Pancreas (tissue), 10 donors: ENCODE results near the gene DIO2. TPM values are rescaled to one million over a fixed set of nuclear protein-coding genes. Genes with fewer than 3 reads are reported as not detected.

Experiments used
- ATAC-seq, 4 donors: fragments of 200-7000 bp; cut with Tn5 transposase; one replicate each; pipeline versions ENCODE4 v1.8.0 to v1.9.1; 2020; ENCODE audit warnings: mild to moderate bottlenecking in 4 of 4, moderate library complexity in 4 of 4
- DNase-seq, 6 donors: peaks; one replicate each; pipeline ENCODE4 v3.0.0-alpha.2; 2020
- FAIRE-seq: peaks from 2 replicates; lab custom pipeline; 2012; peaks lifted over from hg19 to GRCh38; lab: Jason Lieb, UNC
- H3K27ac ChIP-seq, 4 donors: fragments of 200-600 bp; sonication (generic); 1 replicate in 3 of 4; 2 replicates in 1 of 4; pipeline versions ENCODE4 v1.5.0 to v1.8.0; 2020
- H3K27me3 ChIP-seq, 4 donors: fragments of 200-600 bp; one replicate each; pipeline ENCODE4 v1.8.0; 2021
- H3K36me3 ChIP-seq, 3 donors: fragments of 200-600 bp; sonication (generic) in 1 of 3; one replicate each; pipeline versions ENCODE4 v1.5.0 to v1.8.0; 2020 to 2021
- H3K4me1 ChIP-seq, 3 donors: fragments of 200-600 bp; one replicate each; pipeline ENCODE4 v1.8.0; 2021
- H3K4me3 ChIP-seq, 4 donors: fragments of 200-600 bp; sonication (generic) in 2 of 4; one replicate each; pipeline versions ENCODE4 v1.5.0 to v1.8.0; 2020 to 2021
- H3K9me3 ChIP-seq, 4 donors: fragments of 200-600 bp; one replicate each; pipeline ENCODE4 v1.8.0; 2021
- WGBS, 2 donors: extraction: QIAGEN DNeasy Blood & Tissue Kit; methylation state at CpG; one replicate each; pipeline ENCODE4 v1.1.7; 2013; 5-methylcytosine and 5-hydroxymethylcytosine counted together
- intact Hi-C, 3 donors: fragments of 100-400 bp; cut with DNase I; formaldehyde crosslinking; loops; one replicate each; pipeline versions ENCODE4 v1.11.1 to v1.14.2; 2022
- polyA plus RNA-seq, 2 donors: library from polyadenylated mRNA; stranded (reverse); fragments of 200-250 nt; gene quantifications; one replicate each; pipeline ENCODE4 v1.2.3, GENCODE V29; 2013
- total RNA-seq, 6 donors: library from RNA; stranded (reverse); fragmentation: NEBNext Ultra II Directional in 4 of 6; extraction: Animal tissue kit (Norgen Biotek cat#: 25700) in 4 of 6; gene quantifications; one replicate each; pipeline versions ENCODE4 v1.2.1 to v1.2.4, GENCODE V29; 2021 to 2023
- TF ChIP-seq, protein P1 (sequence below), 4 donors: fragments of 200-600 bp; sonication (generic) in 3 of 4; IDR thresholded peaks; one replicate each; pipeline versions ENCODE4 v1.5.0 to v1.8.0; 2021; ENCODE audit warnings: antibody characterized with exemption in 4 of 4
- donor health status: healthy with polysubstance abuse.
- donor health status: DM: no; HTN: no; CAD: no; lungs with moderate emphysema.
- donor health status: DM: no; HTN: no; CAD: no.
- donor health status: control.
- donor health status: control.
- donor health status: Bipolar disorder and iron deficiency.
- donor health status: DM: yes; HTN: yes; CAD: no.
- donor health status: DM: no; HTN: no; CAD: no.
- donor health status: DM: no; HTN: no; CAD: no.
- donor health status: DM: yes; HTN: yes; CAD: no.

Gene DIO2
- 1 to 10 TPM in 3 of 6 donors, under 1 TPM in 3; 0.08 to 3.8 (median 0.77) TPM for total RNA-seq
- under 1 TPM; 0.31 to 0.53 TPM for polyA plus RNA-seq

GRCh38 chr14:80211153-80212022, at the start of gene DIO2:
Gene DIO2 (minus strand): TSS chr14:80211504. CDS start chr14:80211472, 32 bp downstream.
- Histone ChIP-seq H3K27me3 (no peaks in the 10 kb centered on the region), H3K36me3 (no peaks in the 10 kb centered on the region), H3K4me3 (peak within 1 kb of the TSS in 1 of 4 donors; percentile 31), H3K9me3 (no peaks in the 10 kb centered on the region), H3K4me1 (peaks cover 0 to 5% (median 0%) of the 10 kb centered on the region in 3 donors), H3K27ac (no peak within 1 kb of the TSS)
- 41 to 42% methylated on average over 17 of the region's 17 CpGs for WGBS, 2 donors
- peak in 3 of 6 donors; percentile 19 to 34 (median 31) for DNase-seq
- TF ChIP-seq, protein P1, sequence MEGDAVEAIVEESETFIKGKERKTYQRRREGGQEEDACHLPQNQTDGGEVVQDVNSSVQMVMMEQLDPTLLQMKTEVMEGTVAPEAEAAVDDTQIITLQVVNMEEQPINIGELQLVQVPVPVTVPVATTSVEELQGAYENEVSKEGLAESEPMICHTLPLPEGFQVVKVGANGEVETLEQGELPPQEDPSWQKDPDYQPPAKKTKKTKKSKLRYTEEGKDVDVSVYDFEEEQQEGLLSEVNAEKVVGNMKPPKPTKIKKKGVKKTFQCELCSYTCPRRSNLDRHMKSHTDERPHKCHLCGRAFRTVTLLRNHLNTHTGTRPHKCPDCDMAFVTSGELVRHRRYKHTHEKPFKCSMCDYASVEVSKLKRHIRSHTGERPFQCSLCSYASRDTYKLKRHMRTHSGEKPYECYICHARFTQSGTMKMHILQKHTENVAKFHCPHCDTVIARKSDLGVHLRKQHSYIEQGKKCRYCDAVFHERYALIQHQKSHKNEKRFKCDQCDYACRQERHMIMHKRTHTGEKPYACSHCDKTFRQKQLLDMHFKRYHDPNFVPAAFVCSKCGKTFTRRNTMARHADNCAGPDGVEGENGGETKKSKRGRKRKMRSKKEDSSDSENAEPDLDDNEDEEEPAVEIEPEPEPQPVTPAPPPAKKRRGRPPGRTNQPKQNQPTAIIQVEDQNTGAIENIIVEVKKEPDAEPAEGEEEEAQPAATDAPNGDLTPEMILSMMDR (IDR thresholded peaks at IDR 0.05), result no peak
- ATAC-seq, result peak; percentile 48 to 83 (median 72)
- intact Hi-C loops, result no loop called here
- FAIRE-seq, result no peak

DNA sequence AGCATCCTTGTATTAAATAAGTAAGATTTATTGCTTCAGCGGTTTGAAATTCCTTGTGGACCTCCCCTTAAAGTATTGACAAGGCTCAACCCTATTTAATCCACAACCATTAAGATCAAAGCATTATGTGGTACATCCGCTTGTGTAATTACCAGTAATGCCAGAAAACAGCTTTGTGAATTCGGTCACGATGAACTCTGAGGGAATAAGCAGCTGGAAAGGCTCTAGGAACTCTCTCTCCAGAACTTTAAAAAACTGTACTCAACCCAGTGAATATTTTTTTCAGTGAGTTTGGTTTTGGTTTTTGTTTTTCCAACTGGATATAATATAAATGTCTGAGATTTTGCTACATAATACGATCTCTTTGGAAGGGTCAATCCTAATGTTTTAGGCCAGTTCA, 49.3 kb upstream of the DIO2 start:
- WGBS, 2 donors, result 83 to 86% methylated on average over 5 of the region's 5 CpGs
- no peak overlapping the region for H3K4me3 ChIP-seq
- no peak overlapping the region for H3K27ac ChIP-seq
- TF ChIP-seq, protein P1 (IDR thresholded peaks at IDR 0.05), result no peak
- peaks cover 0 to 2% (median 0%) of the 10 kb centered on the region in 4 donors for H3K9me3 ChIP-seq
- intact Hi-C loops, result no loop called here
- no peaks in the 10 kb centered on the region for H3K4me1 ChIP-seq
- no peaks in the 10 kb centered on the region for H3K36me3 ChIP-seq
- ATAC-seq, result no peak
- no peaks in the 10 kb centered on the region for H3K27me3 ChIP-seq
- no peak for DNase-seq
- no peak for FAIRE-seq

- Histone ChIP-seq H3K27ac (no peak overlapping the region), H3K36me3 (no peaks in the 10 kb centered on the region), H3K27me3 (no peaks in the 10 kb centered on the region), H3K4me1 (no peaks in the 10 kb centered on the region), H3K9me3 (no peaks in the 10 kb centered on the region), H3K4me3 (no peak overlapping the region)
- DNase-seq (no peak), FAIRE-seq (no peak), ATAC-seq (no peak)
- TF ChIP-seq, protein P1 (IDR thresholded peaks at IDR 0.05), result no peak
- intact Hi-C loops, result no loop called here
- 82 to 84% methylated on average over 2 of the region's 2 CpGs for WGBS, 2 donors
Observed at GRCh38 chr14:80239631-80240030, 28.3 kb upstream of the DIO2 start.

GRCh38 chr14:80237143-80237542, 25.8 kb upstream of the DIO2 start:
- TF ChIP-seq, protein P1 (IDR thresholded peaks at IDR 0.05), result no peak
- no peak for DNase-seq
- intact Hi-C loops, result no loop called here
- Histone ChIP-seq H3K4me1 (no peaks in the 10 kb centered on the region), H3K36me3 (no peaks in the 10 kb centered on the region), H3K27me3 (no peaks in the 10 kb centered on the region), H3K9me3 (no peaks in the 10 kb centered on the region), H3K4me3 (no peak overlapping the region), H3K27ac (no peak overlapping the region)
- FAIRE-seq, result no peak
- WGBS, 2 donors, result 77 to 80% methylated on average over 3 of the region's 3 CpGs
- ATAC-seq, result no peak
